HL-60 (cell line): Measurements from ENCODE around the gene PRDX6.

Experiments
- DNase-seq, 2 experiments: peaks; one replicate each; pipeline ENCODE4 v3.0.0-alpha.2; 2010 to 2020; ENCODE audit warnings: low read depth in 1 of 2, low spot score in 1 of 2
- H3K27ac ChIP-seq: fragments of 250-450 bp; sonication (Bioruptor Pico); replicated peaks from 2 replicates; pipeline ENCODE4 v1.5.1; 2020; ENCODE audit warnings: mild to moderate bottlenecking, moderate library complexity
- H3K27me3 ChIP-seq: fragments of 250-450 bp; sonication (Bioruptor Pico); 2 replicates; pipeline ENCODE4 v1.5.1; 2021; ENCODE audit warnings: mild to moderate bottlenecking, moderate library complexity; ENCODE audit not compliant: insufficient read depth, poor library complexity, severe bottlenecking
- H3K4me3 ChIP-seq: replicated peaks from 2 replicates; pipeline ENCODE4 v1.5.1; 2011; ENCODE audit warnings: mild to moderate bottlenecking, control low read depth, low read length; ENCODE audit not compliant: insufficient read depth
- GABPA ChIP-seq: IDR thresholded peaks from 2 replicates; pipeline ENCODE4 v1.6.1; 2012; ENCODE audit warnings: low read depth
- POLR2AphosphoS5 ChIP-seq: IDR thresholded peaks from 2 replicates; pipeline ENCODE4 v1.6.1; 2012; ENCODE audit warnings: low read depth
- REST ChIP-seq: IDR thresholded peaks from 2 replicates; pipeline ENCODE4 v1.6.1; 2012; ENCODE audit warnings: low read depth; ENCODE audit not compliant: insufficient replicate concordance
- SPI1 ChIP-seq: IDR thresholded peaks from 2 replicates; pipeline ENCODE4 v1.6.1; 2012; ENCODE audit warnings: low read depth, mild to moderate bottlenecking, borderline replicate concordance
- TF ChIP-seq, protein P1 (sequence below): IDR thresholded peaks from one replicate; pipeline ENCODE4 v1.5.1; 2011; ENCODE audit warnings: low read length, control low read depth, inconsistent platforms; ENCODE audit not compliant: insufficient read depth

PRDX6 gene

DNA sequence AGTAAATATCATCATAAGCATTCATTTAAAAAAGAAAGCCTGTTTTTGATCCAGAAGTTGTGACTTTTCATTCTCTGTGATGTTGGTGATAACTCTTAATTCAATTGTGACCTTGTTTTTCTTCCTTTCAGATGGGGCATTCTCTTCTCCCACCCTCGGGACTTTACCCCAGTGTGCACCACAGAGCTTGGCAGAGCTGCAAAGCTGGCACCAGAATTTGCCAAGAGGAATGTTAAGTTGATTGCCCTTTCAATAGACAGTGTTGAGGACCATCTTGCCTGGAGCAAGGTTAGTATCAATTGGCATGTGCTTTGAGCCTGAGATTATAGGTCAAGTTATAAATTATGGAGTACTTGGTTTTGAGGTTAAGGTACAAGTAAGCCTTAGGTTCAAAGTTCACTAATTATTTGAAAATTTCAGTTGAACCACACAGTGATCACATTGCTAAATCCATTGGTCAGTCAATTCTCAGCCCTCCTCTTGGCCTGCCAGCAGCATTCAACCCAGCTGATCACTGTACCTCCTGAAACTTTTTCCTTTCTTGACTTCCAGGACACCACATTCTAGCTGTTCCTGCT lies 4.1 kb downstream of the PRDX6 start:
- Histone ChIP-seq H3K27me3 (no peaks in the 10 kb centered on the region), H3K27ac (no peak overlapping the region), H3K4me3 (no peak overlapping the region)
- DNase-seq, result no peak
- no peak for TF ChIP-seq POLR2AphosphoS5
- TF ChIP-seq, protein P1, sequence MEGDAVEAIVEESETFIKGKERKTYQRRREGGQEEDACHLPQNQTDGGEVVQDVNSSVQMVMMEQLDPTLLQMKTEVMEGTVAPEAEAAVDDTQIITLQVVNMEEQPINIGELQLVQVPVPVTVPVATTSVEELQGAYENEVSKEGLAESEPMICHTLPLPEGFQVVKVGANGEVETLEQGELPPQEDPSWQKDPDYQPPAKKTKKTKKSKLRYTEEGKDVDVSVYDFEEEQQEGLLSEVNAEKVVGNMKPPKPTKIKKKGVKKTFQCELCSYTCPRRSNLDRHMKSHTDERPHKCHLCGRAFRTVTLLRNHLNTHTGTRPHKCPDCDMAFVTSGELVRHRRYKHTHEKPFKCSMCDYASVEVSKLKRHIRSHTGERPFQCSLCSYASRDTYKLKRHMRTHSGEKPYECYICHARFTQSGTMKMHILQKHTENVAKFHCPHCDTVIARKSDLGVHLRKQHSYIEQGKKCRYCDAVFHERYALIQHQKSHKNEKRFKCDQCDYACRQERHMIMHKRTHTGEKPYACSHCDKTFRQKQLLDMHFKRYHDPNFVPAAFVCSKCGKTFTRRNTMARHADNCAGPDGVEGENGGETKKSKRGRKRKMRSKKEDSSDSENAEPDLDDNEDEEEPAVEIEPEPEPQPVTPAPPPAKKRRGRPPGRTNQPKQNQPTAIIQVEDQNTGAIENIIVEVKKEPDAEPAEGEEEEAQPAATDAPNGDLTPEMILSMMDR, result no peak

DNA sequence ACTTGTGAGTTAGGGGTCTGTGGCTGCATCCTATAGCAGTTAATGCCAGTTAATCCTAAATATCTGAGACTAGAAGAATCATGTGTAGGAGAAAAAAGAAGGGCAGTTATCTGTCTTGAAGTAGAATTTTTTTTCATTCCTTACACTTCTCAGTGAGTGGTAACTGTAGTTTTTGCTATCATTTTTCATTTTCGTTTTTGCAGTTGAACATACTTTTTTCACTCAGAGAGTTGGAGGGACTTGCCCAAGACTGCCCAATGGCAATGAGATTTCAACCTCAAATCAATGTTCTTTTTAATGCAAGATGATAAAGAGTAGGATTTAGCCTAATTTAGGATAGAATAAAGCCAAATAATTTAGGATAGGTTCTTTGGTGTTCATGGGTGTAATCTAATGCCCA lies 5.5 kb downstream of the PRDX6 start:
- DNase-seq, result no peak
- H3K4me3 ChIP-seq, result no peak overlapping the region
- H3K27me3 ChIP-seq, result no peaks in the 10 kb centered on the region
- TF ChIP-seq, protein P1, result no peak
- no peak for TF ChIP-seq POLR2AphosphoS5
- no peak for TF ChIP-seq GABPA
- no peak for TF ChIP-seq SPI1
- no peak for TF ChIP-seq REST
- H3K27ac ChIP-seq, result no peak overlapping the region

GRCh38 chr1:173484276-173484675 lies 7.1 kb downstream of the PRDX6 start:
- DNase-seq, result no peak
- Histone ChIP-seq H3K27me3 (no peaks in the 10 kb centered on the region), H3K4me3 (no peak overlapping the region), H3K27ac (no peak overlapping the region)
- TF ChIP-seq REST (no peak), GABPA (no peak), SPI1 (no peak), POLR2AphosphoS5 (no peak)
- TF ChIP-seq, protein P1, result no peak

GRCh38 chr1:173485401-173485800 lies 8.3 kb downstream of the PRDX6 start:
- no peak for DNase-seq
- Histone ChIP-seq H3K27ac (no peak overlapping the region), H3K4me3 (no peak overlapping the region), H3K27me3 (no peaks in the 10 kb centered on the region)
- TF ChIP-seq SPI1, result no peak
- TF ChIP-seq GABPA, result no peak
- TF ChIP-seq REST, result no peak
- no peak for TF ChIP-seq POLR2AphosphoS5
- TF ChIP-seq, protein P1, result no peak
